Activated CD4-positive, alpha-beta T cell treated with anti-CD3 and anti-CD28 coated beads for 36 hours (primary cell): ENCODE measurements around the gene ERC2. TPM values are rescaled to one million over a fixed set of nuclear protein-coding genes. Genes with fewer than 3 reads are reported as not detected.

ENCODE experiments used
- ATAC-seq: fragments of 200-7000 bp; cut with Tn5 transposase; one replicate; pipeline ENCODE4 v1.10.0; 2021; ENCODE audit warnings: mild to moderate bottlenecking, moderate library complexity
- CTCF ChIA-PET: fragments of 350-600 bp; sonication (Branson Sonifier 250); formaldehyde crosslinking; loops from one replicate; lab custom pipeline; 2021; ENCODE audit warnings: antibody characterized with exemption; lab: Charles Lee
- POLR2A ChIA-PET: fragments of 350-600 bp; sonication (Branson Sonifier 250); formaldehyde crosslinking; loops from one replicate; lab custom pipeline; 2021; ENCODE audit warnings: antibody characterized with exemption, inconsistent platforms; lab: Charles Lee
- DNase-seq: peaks from one replicate; pipeline ENCODE4 v3.0.0-alpha.2; 2020
- H3K27ac Mint-ChIP-seq: one replicate; pipeline ENCODE4 v1.8.0; 2021; ENCODE audit warnings: mixed read lengths
- H3K27me3 Mint-ChIP-seq: one replicate; pipeline ENCODE4 v1.8.0; 2021; ENCODE audit warnings: mixed read lengths
- H3K36me3 Mint-ChIP-seq: one replicate; pipeline ENCODE4 v1.8.0; 2021; ENCODE audit warnings: low read depth, mixed read lengths
- H3K4me1 Mint-ChIP-seq: one replicate; pipeline ENCODE4 v1.8.0; 2021; ENCODE audit warnings: mixed read lengths
- H3K4me3 Mint-ChIP-seq: one replicate; pipeline ENCODE4 v1.8.0; 2021; ENCODE audit warnings: mild to moderate bottlenecking, moderate library complexity, mixed read lengths
- H3K9me3 Mint-ChIP-seq: one replicate; pipeline ENCODE4 v1.8.0; 2021; ENCODE audit warnings: low read depth, mixed read lengths
- intact Hi-C, 2 experiments: fragments of 100-400 bp; cut with DNase I in 1 of 2; cut with micrococcal nuclease in 1 of 2; formaldehyde crosslinking; loops; one replicate each; pipeline versions ENCODE4 v1.14.2 to v1.15.1; 2022 to 2024; cut with DNase I, micrococcal nuclease
- total RNA-seq, 2 experiments: library from RNA; stranded (reverse); gene quantifications; one replicate each; pipeline ENCODE4 v1.2.3, GENCODE V29; 2021

ERC2 gene
- total RNA-seq, 2 experiments from 2014 or later: not detected

GRCh38 chr3:55774856-55775255, 693.4 kb downstream of the ERC2 start:
- POLR2A ChIA-PET: no interaction called here
- Mint-ChIP-seq H3K4me3 (no peak overlapping the region), H3K9me3 (no peaks in the 10 kb centered on the region)

GRCh38 chr3:55771503-55771902, 696.8 kb downstream of the ERC2 start:
- CTCF ChIA-PET: no interaction called here
- POLR2A ChIA-PET: no interaction called here

More at GRCh38 chr3:55774856-55775255, 693.4 kb downstream of the ERC2 start:
- Mint-ChIP-seq H3K27me3 (peaks cover 9% of the 10 kb centered on the region), H3K36me3 (no peaks in the 10 kb centered on the region), H3K27ac (no peak overlapping the region), H3K4me1 (no peaks in the 10 kb centered on the region)
- CTCF ChIA-PET: no interaction called here
- DNase-seq (no peak), ATAC-seq (no peak)
- intact Hi-C loops: no loop called here

GRCh38 chr3:55770077-55770476, 698.2 kb downstream of the ERC2 start:
- no peak for ATAC-seq
- no peak overlapping the region for H3K27ac Mint-ChIP-seq
- CTCF ChIA-PET: no interaction called here
- no peaks in the 10 kb centered on the region for H3K27me3 Mint-ChIP-seq
- no peak overlapping the region for H3K4me3 Mint-ChIP-seq
- no peaks in the 10 kb centered on the region for H3K9me3 Mint-ChIP-seq
- no peak for DNase-seq
- H3K36me3 Mint-ChIP-seq: no peaks in the 10 kb centered on the region
- POLR2A ChIA-PET: no interaction called here
- no peaks in the 10 kb centered on the region for H3K4me1 Mint-ChIP-seq
- intact Hi-C loops: no loop called here

More at GRCh38 chr3:55771503-55771902, 696.8 kb downstream of the ERC2 start:
- Mint-ChIP-seq H3K36me3 (no peaks in the 10 kb centered on the region), H3K4me3 (no peak overlapping the region), H3K9me3 (no peaks in the 10 kb centered on the region), H3K4me1 (no peaks in the 10 kb centered on the region), H3K27ac (no peak overlapping the region), H3K27me3 (peaks cover 6% of the 10 kb centered on the region)
- ATAC-seq (no peak), DNase-seq (no peak)
- intact Hi-C loops: no loop called here

GRCh38 chr3:55766753-55767152, 701.5 kb downstream of the ERC2 start:
- no peak overlapping the region for H3K27ac Mint-ChIP-seq
- H3K27me3 Mint-ChIP-seq: peaks cover 4% of the 10 kb centered on the region
- ChIA-PET POLR2A (no interaction called here), CTCF (no interaction called here)
- no peak for ATAC-seq
- H3K9me3 Mint-ChIP-seq: no peaks in the 10 kb centered on the region
- DNase-seq: no peak
- no peak overlapping the region for H3K4me3 Mint-ChIP-seq
- H3K4me1 Mint-ChIP-seq: no peaks in the 10 kb centered on the region
- intact Hi-C loops: no loop called here
- H3K36me3 Mint-ChIP-seq: no peaks in the 10 kb centered on the region

- Mint-ChIP-seq H3K36me3 (no peaks in the 10 kb centered on the region), H3K4me1 (no peaks in the 10 kb centered on the region), H3K4me3 (no peak overlapping the region), H3K27me3 (peaks cover 4% of the 10 kb centered on the region), H3K9me3 (no peaks in the 10 kb centered on the region), H3K27ac (no peak overlapping the region)
- CTCF ChIA-PET: interaction anchor here (0.6 kb wide), 1 partner anchor 1146 kb away, joined by 3 read pairs; no protein-coding TSS in a partner anchor
- ATAC-seq (no peak), DNase-seq (no peak)
- POLR2A ChIA-PET: no interaction called here
- intact Hi-C loops: no loop called here
These were observed 702.2 kb downstream of the ERC2 start for GRCh38 chr3:55765906-55766701.

GRCh38 chr3:55765398-55765797, 702.9 kb downstream of the ERC2 start:
- Mint-ChIP-seq H3K9me3 (no peaks in the 10 kb centered on the region), H3K27me3 (peaks cover 4% of the 10 kb centered on the region), H3K4me1 (no peaks in the 10 kb centered on the region), H3K27ac (no peak overlapping the region), H3K4me3 (no peak overlapping the region), H3K36me3 (no peaks in the 10 kb centered on the region)
- POLR2A ChIA-PET: no interaction called here
- CTCF ChIA-PET: no interaction called here
- DNase-seq: no peak
- no peak for ATAC-seq
- intact Hi-C loops: no loop called here

GRCh38 chr3:55756976-55757375, 711.3 kb downstream of the ERC2 start:
- ATAC-seq (no peak), DNase-seq (no peak)
- Mint-ChIP-seq H3K4me3 (no peak overlapping the region), H3K27ac (no peak overlapping the region), H3K9me3 (no peaks in the 10 kb centered on the region), H3K27me3 (peaks cover 4% of the 10 kb centered on the region), H3K36me3 (no peaks in the 10 kb centered on the region), H3K4me1 (no peaks in the 10 kb centered on the region)
- ChIA-PET CTCF (no interaction called here), POLR2A (no interaction called here)
- intact Hi-C loops: no loop called here

- no peaks in the 10 kb centered on the region for H3K36me3 Mint-ChIP-seq
- ChIA-PET CTCF (no interaction called here), POLR2A (no interaction called here)
- H3K27ac Mint-ChIP-seq: no peak overlapping the region
- no peaks in the 10 kb centered on the region for H3K9me3 Mint-ChIP-seq
- peaks cover 4% of the 10 kb centered on the region for H3K27me3 Mint-ChIP-seq
- H3K4me1 Mint-ChIP-seq: no peaks in the 10 kb centered on the region
- intact Hi-C loops: no loop called here
- ATAC-seq: no peak
- DNase-seq: no peak
- no peak overlapping the region for H3K4me3 Mint-ChIP-seq
These were observed 712.6 kb downstream of the ERC2 start for GRCh38 chr3:55755516-55756205.

- CTCF ChIA-PET: interaction anchor here (0.7 kb wide), 1 partner anchor 1587 kb away, joined by 3 read pairs; no protein-coding TSS in a partner anchor
- DNase-seq: no peak
- POLR2A ChIA-PET: no interaction called here
- no peak overlapping the region for H3K27ac Mint-ChIP-seq
- H3K4me3 Mint-ChIP-seq: no peak overlapping the region
- no peaks in the 10 kb centered on the region for H3K9me3 Mint-ChIP-seq
- no peaks in the 10 kb centered on the region for H3K36me3 Mint-ChIP-seq
- intact Hi-C loops: no loop called here
- H3K27me3 Mint-ChIP-seq: peaks cover 4% of the 10 kb centered on the region
- H3K4me1 Mint-ChIP-seq: no peaks in the 10 kb centered on the region
- ATAC-seq: no peak
These were observed 715.4 kb downstream of the ERC2 start for GRCh38 chr3:55752911-55753310.

GRCh38 chr3:55751730-55752129, 716.5 kb downstream of the ERC2 start:
- ATAC-seq (no peak), DNase-seq (no peak)
- no peaks in the 10 kb centered on the region for H3K4me1 Mint-ChIP-seq
- H3K36me3 Mint-ChIP-seq: no peaks in the 10 kb centered on the region
- intact Hi-C loops: no loop called here
- peaks cover 5% of the 10 kb centered on the region for H3K27me3 Mint-ChIP-seq
- no peak overlapping the region for H3K4me3 Mint-ChIP-seq
- no peaks in the 10 kb centered on the region for H3K9me3 Mint-ChIP-seq
- H3K27ac Mint-ChIP-seq: no peak overlapping the region
- ChIA-PET POLR2A (no interaction called here), CTCF (no interaction called here)

- POLR2A ChIA-PET: no interaction called here
- CTCF ChIA-PET: no interaction called here
- Mint-ChIP-seq H3K4me3 (no peak overlapping the region), H3K27me3 (peaks cover 5% of the 10 kb centered on the region), H3K36me3 (no peaks in the 10 kb centered on the region), H3K27ac (no peak overlapping the region), H3K9me3 (no peaks in the 10 kb centered on the region), H3K4me1 (no peaks in the 10 kb centered on the region)
- intact Hi-C loops: no loop called here
- ATAC-seq (no peak), DNase-seq (no peak)
These were observed 717.7 kb downstream of the ERC2 start for GRCh38 chr3:55750525-55750924.

- no peak for DNase-seq
- CTCF ChIA-PET: no interaction called here
- no peak for ATAC-seq
- POLR2A ChIA-PET: no interaction called here
- no peaks in the 10 kb centered on the region for H3K4me1 Mint-ChIP-seq
- H3K36me3 Mint-ChIP-seq: no peaks in the 10 kb centered on the region
- no peak overlapping the region for H3K4me3 Mint-ChIP-seq
- intact Hi-C loops: loop anchor here (2.0 to 10.0 kb wide), 2 partner anchors 264 kb away; partner anchors contain the start of gene WNT5A (in 1 of the 2)
- H3K27me3 Mint-ChIP-seq: peaks cover 7% of the 10 kb centered on the region
- no peak overlapping the region for H3K27ac Mint-ChIP-seq
- peaks cover 2% of the 10 kb centered on the region for H3K9me3 Mint-ChIP-seq
These were observed 719.2 kb downstream of the ERC2 start for GRCh38 chr3:55749036-55749435.
